T47D (cell line): Measurements from ENCODE around the gene MCRIP2.
A peak's percentile ranks its signal among the peaks of the same experiment; 100 is the strongest.

Experiments
- DNase-seq, 2 experiments: peaks; one replicate each; pipeline versions ENCODE4 v3.0.0 to v3.0.0-alpha.2; 2011 to 2012; ENCODE audit warnings: low read depth in 1 of 2, low spot score in 1 of 2
- JUND ChIP-seq: IDR thresholded peaks from 2 replicates; pipeline ENCODE4 v1.6.1; 2012; ENCODE audit warnings: low read depth
- in situ Hi-C: cut with HindIII; loops from 2 replicates; pipeline ENCODE4 v1.10.0; 2016; ENCODE audit warnings: low sequenced_read_pairs, low pct_unique_long_range_greater_than_20kb

Gene MCRIP2

DNA sequence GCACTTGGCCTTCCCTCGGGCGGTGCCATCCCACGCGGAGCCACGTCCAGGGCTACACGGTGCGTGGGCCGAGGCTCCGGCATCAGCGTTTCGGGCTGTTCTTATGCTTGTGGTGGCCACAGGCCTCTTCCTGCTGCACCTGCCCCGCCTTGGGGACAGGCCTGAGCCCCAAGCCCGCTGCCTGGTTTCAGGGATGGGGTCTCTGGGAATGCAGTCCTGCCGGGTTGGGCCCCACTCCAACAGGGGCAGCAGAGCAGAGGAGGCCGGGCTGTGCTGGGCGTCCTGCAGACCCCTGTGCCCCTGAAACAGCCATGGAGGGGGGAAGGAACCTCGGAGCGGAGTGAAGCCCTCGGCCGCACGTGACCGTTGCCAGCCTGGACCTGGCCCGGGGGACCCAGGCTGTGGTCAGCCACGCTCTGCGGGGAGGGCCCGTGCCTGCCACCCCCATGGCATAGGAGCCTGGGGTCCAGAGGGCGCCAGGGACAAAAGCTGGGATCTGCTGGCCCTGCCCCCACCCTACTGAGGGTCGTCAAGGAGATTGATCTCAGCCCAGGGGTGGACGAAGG lies 11.3 kb upstream of the MCRIP2 start:
- DNase-seq: no peak
- in situ Hi-C loops: no loop called here
- no peak for TF ChIP-seq JUND

DNA sequence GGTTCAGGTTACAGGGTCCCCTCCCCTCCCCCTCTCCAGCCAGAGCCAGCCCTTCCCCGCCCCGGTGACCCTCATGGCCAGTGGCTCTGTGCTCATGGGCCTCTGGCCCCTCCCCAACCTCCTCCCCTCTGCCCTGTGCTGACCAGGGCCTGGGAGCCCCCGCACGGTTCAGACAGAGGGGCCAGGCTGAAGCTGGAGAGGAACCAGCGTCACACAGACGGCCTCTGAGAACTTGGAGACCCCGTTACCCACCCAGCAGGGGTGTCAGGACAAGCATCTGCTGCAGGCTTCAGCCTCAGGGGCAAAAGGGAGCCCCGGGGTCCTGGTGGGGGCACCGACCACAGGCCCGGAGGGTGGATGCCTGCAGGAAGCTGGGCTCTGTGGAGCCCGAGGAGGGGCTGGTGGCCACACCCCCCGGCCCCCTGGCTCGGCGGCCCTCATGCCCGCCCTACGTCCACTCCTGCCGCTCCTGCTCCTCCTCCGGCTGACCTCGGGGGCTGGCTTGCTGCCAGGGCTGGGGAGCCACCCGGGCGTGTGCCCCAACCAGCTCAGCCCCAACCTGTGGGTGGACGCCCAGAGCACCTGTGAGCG lies 10.7 kb upstream of the MCRIP2 start, which contains the start of gene WFIKKN1:
WFIKKN1 (plus strand) TSS at position 171 of the 591 bp plus-strand sequence; CDS start at position 440, 269 bp downstream.
- peak in 1 of 2 experiments; percentile 53 for DNase-seq
- in situ Hi-C loops: no loop called here
- no peak for TF ChIP-seq JUND

DNA sequence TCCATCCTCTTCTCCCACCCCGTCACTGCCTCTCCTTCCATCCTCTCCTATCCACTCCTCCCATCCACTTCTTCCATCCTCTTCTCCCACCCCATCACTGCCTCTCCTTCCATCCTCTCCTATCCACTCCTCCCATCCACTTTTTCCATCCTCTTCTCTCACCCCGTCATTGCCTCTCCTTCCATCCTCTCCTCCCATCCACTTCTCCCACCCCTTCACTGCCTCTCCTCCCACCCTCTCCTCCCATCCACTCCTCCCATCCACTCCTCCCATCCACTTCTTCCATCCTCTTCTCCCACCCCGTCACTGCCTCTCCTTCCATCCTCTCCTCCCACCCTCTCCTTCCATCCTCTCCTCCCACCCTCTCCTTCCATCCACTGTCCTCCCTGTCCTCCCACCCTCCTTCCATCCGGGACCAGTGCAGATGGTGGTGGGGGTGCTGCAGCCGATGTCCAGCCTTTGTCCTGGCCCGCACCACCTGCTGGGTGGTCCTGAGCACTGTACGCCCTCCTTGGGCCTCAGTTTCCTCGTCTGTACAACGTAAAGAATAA lies 9.7 kb upstream of the MCRIP2 start:
- no peak for TF ChIP-seq JUND
- in situ Hi-C loops: no loop called here
- DNase-seq: no peak

GRCh38 chr16:632486-633335 lies 8.9 kb upstream of the MCRIP2 start:
- in situ Hi-C loops: no loop called here
- DNase-seq: no peak
- no peak for TF ChIP-seq JUND

DNA sequence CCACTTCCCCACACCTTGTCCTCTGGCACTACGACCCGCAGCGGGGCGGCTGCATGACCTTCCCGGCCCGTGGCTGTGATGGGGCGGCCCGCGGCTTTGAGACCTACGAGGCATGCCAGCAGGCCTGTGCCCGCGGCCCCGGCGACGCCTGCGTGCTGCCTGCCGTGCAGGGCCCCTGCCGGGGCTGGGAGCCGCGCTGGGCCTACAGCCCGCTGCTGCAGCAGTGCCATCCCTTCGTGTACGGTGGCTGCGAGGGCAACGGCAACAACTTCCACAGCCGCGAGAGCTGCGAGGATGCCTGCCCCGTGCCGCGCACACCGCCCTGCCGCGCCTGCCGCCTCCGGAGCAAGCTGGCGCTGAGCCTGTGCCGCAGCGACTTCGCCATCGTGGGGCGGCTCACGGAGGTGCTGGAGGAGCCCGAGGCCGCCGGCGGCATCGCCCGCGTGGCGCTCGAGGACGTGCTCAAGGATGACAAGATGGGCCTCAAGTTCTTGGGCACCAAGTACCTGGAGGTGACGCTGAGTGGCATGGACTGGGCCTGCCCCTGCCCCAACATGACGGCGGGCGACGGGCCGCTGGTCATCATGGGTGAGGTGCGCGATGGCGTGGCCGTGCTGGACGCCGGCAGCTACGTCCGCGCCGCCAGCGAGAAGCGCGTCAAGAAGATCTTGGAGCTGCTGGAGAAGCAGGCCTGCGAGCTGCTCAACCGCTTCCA lies 8.1 kb upstream of the MCRIP2 start:
- TF ChIP-seq JUND: no peak
- in situ Hi-C loops: no loop called here
- no peak for DNase-seq

DNA sequence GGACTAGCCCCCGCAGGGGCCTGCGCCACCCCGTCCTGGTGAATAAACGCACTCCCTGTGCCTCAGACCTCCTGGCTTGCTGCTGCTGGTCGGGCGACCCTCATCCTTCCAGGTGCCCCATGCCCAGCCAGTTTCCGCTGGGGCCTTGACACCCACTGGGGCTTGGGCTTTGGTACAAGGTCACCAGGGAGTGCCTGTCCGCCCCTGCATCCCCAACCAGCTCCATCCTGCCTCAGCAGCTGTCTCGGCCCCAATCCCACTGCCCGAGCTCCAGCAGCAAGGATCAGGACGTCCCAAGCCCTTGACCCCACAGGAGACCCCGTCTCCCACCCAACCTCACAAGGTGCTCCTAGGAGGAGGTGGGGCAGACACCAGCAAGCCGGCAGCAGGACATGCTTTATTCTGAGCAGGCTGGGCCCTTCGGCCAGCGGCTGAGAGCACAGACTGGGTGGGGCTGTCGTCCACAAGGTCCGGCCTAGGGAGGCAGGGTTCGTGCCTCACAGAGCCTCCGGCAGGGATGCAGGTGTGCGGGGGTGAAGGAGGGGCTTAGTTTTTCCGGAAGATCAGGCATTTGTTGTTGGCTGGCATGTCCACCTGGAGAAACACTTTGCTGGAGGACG lies 7.5 kb upstream of the MCRIP2 start:
- in situ Hi-C loops: no loop called here
- DNase-seq: no peak
- TF ChIP-seq JUND: no peak

DNA sequence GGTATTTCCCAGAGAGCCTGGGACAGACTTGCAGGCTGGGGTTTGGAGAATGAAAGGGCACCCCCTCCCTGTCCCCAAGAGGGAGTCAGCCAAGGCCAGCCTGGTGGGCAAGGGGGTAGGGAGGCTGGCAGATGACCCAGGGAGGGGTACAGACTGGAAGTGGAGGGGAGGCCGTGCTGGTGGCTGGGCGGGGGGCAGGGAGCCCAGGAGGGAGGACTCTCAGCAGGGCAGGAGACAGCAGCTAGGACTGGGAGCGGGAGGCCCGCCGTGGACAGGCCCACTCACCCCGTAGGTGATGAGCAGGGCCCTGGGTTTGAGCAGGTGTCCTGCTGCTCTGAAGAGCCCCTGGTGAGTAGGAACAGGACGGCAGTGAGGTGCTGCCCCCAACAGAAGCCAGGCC lies 6.6 kb upstream of the MCRIP2 start:
- in situ Hi-C loops: no loop called here
- DNase-seq: no peak
- TF ChIP-seq JUND: no peak

GRCh38 chr16:635573-636205 lies 5.9 kb upstream of the MCRIP2 start:
- no peak for TF ChIP-seq JUND
- DNase-seq: peak in 1 of 2 experiments; percentile 54
- in situ Hi-C loops: no loop called here

DNA sequence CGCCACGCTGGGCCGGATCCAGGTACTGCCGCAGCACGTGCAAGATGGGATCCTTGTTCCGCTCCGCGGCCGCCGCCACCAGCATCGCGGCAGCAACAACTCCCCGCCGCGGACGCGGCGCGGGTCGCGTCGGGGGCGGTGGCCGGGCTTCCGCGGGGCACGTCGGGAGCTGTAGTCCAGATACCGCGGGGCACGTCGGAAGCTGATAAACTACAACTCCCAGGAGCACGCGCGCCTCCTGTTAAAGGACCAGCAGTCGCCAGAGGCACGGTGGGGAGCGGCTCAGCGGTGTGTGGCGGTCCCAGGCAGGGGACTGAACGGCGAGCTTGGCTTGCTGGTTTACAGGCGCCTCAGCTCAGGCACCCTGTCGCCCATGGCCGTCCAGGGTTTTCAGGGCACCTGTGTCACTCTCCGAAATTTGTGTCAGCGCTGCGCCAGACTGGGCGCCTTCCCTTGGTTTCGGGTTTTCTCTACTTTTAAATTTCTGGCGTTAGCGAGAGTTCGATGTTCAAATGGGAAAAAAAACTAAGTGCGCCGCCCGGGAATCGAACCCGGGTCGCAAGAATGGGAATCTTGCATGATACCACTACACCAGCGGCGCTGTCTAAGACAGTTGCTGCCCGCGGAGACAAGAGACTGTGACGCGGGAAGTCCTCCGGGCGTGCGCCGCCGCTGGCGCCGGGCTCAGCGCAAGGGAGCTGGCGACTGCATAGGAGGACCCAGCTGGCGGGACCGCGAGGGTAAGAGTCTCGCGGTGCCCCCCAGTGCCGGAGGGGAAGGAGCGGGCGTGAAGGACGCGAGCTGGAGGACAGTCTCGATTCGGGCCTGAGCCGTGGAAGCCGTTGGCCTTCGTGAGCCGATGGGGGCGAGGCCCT lies 5.2 kb upstream of the MCRIP2 start, which contains the start of gene METTL26:
METTL26 (minus strand) TSS at position 100 of the 875 bp plus-strand sequence; CDS start at position 85, 15 bp downstream.
- DNase-seq: peak; percentile 97 to 98
- no peak for TF ChIP-seq JUND
- in situ Hi-C loops: no loop called here

DNA sequence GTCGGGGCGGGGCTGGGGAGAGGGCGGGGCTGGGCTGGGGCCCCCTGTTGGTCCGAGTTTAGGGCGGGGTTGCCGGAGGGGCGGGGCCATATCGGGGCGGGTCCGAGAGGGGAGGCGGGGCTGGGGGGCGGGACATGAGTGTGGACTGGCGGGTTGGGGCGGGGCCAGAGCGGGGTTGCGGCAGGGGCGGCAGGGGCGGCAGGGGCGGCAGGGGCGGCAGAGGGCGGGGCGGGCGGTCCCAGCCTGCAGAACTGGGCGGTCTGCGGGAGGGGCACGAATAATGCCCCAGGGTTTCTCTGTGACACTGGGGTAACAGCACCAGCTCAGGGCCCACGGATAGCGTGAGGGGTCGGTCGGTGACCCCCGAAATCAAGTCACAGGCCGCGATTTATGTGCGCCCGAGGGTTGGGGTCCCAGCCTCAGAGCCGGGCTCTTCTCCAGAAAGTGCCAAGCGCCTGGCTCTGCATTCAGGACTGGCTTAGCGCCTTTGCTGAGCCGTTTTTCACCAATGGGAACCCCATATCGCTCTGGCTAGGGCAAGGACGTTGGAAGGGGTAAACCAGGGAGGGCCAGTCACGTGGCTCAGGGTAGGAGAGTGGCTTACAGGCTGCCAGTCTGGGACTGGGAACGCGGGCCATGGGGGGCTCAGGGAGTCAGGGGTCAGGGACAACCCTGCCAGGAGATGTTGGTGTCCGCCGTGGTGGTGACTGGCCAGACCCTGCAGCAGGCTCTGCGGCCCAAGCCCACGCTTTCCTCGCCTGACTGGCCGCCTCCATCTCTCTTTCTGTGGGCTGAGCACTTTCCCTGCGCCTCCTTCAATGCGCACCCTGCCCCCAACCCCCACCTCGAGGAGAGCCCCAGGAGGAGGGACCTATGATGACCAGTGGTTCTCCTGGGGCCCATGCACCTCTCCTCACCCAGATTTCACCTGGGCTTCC lies 4.3 kb upstream of the MCRIP2 start:
- in situ Hi-C loops: no loop called here
- no peak for TF ChIP-seq JUND
- peak; percentile 94 to 99 for DNase-seq
